ENCODE results near the gene PCOLCE2. TPM values are rescaled to one million over a fixed set of nuclear protein-coding genes. Genes with fewer than 3 reads are reported as not detected.
A peak's percentile ranks its signal among the peaks of the same experiment; 100 is the strongest.

The PCOLCE2 gene
- polyA plus RNA-seq, 1 donor (not counting 4 experiments of a cell fraction or from before 2014, with no cell fraction given): 2.4 TPM

DNA sequence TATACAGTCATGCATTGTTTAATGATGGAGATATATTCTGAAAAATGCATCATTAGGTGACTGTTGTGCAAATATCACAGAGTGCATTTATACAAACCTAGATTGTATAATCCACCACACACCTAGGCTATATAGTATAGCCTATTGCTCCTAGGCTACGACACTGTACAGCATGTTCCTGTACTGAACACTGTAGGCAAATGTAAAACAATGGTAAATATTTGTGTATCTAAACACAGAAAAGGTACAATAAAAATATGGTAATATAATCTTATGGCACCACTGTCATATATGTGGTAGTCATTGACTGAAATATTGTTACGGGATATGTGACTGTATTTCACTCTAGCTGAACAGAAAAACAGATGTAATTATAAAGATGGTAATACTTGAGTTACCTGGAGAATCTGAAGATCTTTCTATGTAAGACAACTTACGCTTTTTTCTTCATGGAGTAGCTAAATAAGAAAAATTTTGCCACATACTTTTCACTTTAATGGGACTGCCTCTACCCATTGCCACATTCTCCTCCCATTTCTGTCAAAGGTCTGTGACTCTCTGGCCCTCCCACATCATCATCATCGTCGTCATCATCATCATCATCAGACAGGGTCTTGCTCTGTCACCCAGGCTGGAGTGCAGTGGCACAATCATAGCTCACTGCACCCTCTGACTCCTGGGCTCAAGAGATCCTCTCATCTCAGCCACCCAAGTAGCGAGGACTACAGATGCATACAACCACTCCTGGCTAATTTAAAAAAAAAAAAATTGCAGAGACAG is 7.2 kb downstream of the PCOLCE2 start:
- H3K27ac ChIP-seq (ENCODE audit: control insufficient read depth, insufficient read depth, low read length): no peak overlapping the region
- H4K20me1 ChIP-seq (ENCODE audit: control insufficient read depth, extremely low read depth, insufficient read depth, low read length): no peaks in the 10 kb centered on the region
- FAIRE-seq (peak; percentile 17), DNase-seq (ENCODE audit: low read depth, low spot score) (no peak)
- no peak overlapping the region for H2AFZ ChIP-seq (ENCODE audit: control insufficient read depth, low read length)
- H3K4me2 ChIP-seq (ENCODE audit: control insufficient read depth, extremely low read depth, insufficient read depth, low read depth, low read length): no peak overlapping the region
- TF ChIP-seq EZH2 (IDR thresholded peaks at IDR 0.05; ENCODE audit: low read length) (no peak), CTCF (optimal IDR thresholded peaks at IDR 0.05 in 1 of 3, IDR thresholded peaks at IDR 0.05 in 1 of 3, conservative IDR thresholded peaks at IDR 0.05 in 1 of 3; ENCODE audit: extremely low read depth in 1 of 3, insufficient read depth in 2 of 3, low read length in 3 of 3) (no peak)
- H3K9me1 ChIP-seq (ENCODE audit: control insufficient read depth, extremely low read depth, insufficient read depth, low read length): no peaks in the 10 kb centered on the region
- no peaks in the 10 kb centered on the region for H3K9me3 ChIP-seq (ENCODE audit: control insufficient read depth, low read depth, low read length)
- dilution Hi-C loops (cut with MboI; ENCODE audit: extremely low pct_ligation_motif_present, low sequenced_read_pairs): no loop called here
- no peak overlapping the region for H3K4me3 ChIP-seq (ENCODE audit: control insufficient read depth in 2 of 3, extremely low read depth in 1 of 3, insufficient read depth in 2 of 3, low read depth in 1 of 3, low read length in 3 of 3)
- H3K9ac ChIP-seq (ENCODE audit: control insufficient read depth, extremely low read depth, insufficient read depth, low read length): no peak overlapping the region
- peaks cover 6% of the 10 kb centered on the region for H3K4me1 ChIP-seq (ENCODE audit: control insufficient read depth, extremely low read depth, insufficient read depth, low read length)
- H3K79me2 ChIP-seq (ENCODE audit: control insufficient read depth, insufficient read depth, low read length): no peaks in the 10 kb centered on the region
- H3K36me3 ChIP-seq (ENCODE audit: control insufficient read depth in 2 of 2, extremely low read depth in 1 of 2, insufficient read depth in 2 of 2, low read length in 2 of 2): no peaks in the 10 kb centered on the region
- H3K27me3 ChIP-seq (ENCODE audit: control insufficient read depth, extremely low read depth, insufficient read depth, low read length): no peaks in the 10 kb centered on the region

DNA sequence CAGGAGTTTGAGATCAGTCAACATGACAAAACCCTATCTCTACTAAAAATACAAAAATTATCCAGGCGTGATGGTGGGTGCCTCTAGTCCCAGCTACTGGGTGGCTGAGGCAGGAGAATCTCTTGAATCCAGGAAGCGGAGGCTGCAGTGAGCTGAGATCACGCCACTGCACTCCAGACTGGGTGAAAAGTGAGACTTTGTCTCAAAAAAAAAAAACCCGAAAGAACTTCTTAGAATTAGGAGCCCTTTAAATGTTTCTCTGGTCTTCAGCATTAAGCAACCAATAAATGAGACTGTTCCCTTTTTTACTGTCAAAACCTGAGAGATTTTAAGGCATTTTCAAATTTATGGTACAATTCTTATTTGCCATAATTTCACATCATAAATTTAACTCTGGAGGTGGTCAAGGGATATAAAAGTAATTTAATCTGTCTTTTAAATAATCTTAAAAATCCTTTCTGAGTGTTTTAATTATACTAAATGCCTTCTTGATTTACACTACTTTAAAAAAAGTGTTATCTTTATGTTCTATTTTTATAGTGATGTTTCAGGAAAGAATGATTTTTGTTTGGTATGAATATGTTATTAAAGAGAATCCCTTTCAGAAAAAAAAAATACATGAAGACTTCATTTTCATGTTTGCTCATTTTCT is 10.1 kb downstream of the PCOLCE2 start:
- TF ChIP-seq EZH2 (IDR thresholded peaks at IDR 0.05; ENCODE audit: low read length): no peak
- TF ChIP-seq CTCF (optimal IDR thresholded peaks at IDR 0.05 in 1 of 3, IDR thresholded peaks at IDR 0.05 in 1 of 3, conservative IDR thresholded peaks at IDR 0.05 in 1 of 3; ENCODE audit: extremely low read depth in 1 of 3, insufficient read depth in 2 of 3, low read length in 3 of 3): no peak
- H3K27ac ChIP-seq (ENCODE audit: control insufficient read depth, insufficient read depth, low read length): no peak overlapping the region
- FAIRE-seq (no peak), DNase-seq (ENCODE audit: low read depth, low spot score) (no peak)
- no peaks in the 10 kb centered on the region for H4K20me1 ChIP-seq (ENCODE audit: control insufficient read depth, extremely low read depth, insufficient read depth, low read length)
- H3K4me2 ChIP-seq (ENCODE audit: control insufficient read depth, extremely low read depth, insufficient read depth, low read depth, low read length): no peak overlapping the region
- H3K36me3 ChIP-seq (ENCODE audit: control insufficient read depth in 2 of 2, extremely low read depth in 1 of 2, insufficient read depth in 2 of 2, low read length in 2 of 2): no peaks in the 10 kb centered on the region
- no peaks in the 10 kb centered on the region for H3K27me3 ChIP-seq (ENCODE audit: control insufficient read depth, extremely low read depth, insufficient read depth, low read length)
- H3K4me1 ChIP-seq (ENCODE audit: control insufficient read depth, extremely low read depth, insufficient read depth, low read length): peaks cover 6% of the 10 kb centered on the region
- H2AFZ ChIP-seq (ENCODE audit: control insufficient read depth, low read length): no peak overlapping the region
- no peak overlapping the region for H3K4me3 ChIP-seq (ENCODE audit: control insufficient read depth in 2 of 3, extremely low read depth in 1 of 3, insufficient read depth in 2 of 3, low read depth in 1 of 3, low read length in 3 of 3)
- no peaks in the 10 kb centered on the region for H3K79me2 ChIP-seq (ENCODE audit: control insufficient read depth, insufficient read depth, low read length)
- H3K9me3 ChIP-seq (ENCODE audit: control insufficient read depth, low read depth, low read length): no peaks in the 10 kb centered on the region
- no peak overlapping the region for H3K9ac ChIP-seq (ENCODE audit: control insufficient read depth, extremely low read depth, insufficient read depth, low read length)
- dilution Hi-C loops (cut with MboI; ENCODE audit: extremely low pct_ligation_motif_present, low sequenced_read_pairs): no loop called here
- no peaks in the 10 kb centered on the region for H3K9me1 ChIP-seq (ENCODE audit: control insufficient read depth, extremely low read depth, insufficient read depth, low read length)
